Measurements from ENCODE around the gene TNIK.

Gene TNIK

DNA sequence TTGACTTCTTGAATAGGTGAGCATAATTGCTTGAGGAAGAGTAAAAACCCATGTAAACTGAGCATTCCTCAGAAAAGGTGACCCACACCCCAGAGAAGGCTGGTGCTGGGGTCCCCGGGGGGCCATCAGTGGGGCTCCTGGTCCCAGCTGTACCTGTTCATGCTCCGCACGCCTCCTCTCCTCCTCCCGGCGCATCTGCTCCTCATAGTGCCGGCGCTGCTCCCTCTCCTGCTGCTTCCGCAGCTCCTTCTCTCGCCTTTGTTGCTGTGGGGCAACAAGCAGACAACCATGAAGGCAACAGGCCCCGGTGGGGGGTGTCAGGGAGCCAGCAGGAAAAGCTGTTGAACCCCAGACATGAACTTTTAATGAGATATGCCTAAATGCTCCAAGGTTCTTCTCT is 320.0 kb downstream of the TNIK start:
- TF ChIP-seq PAX5 (IDR thresholded peaks at IDR 0.05; ENCODE audit: insufficient read depth, low read length, severe bottlenecking) (no peak), POLR2AphosphoS5 (IDR thresholded peaks at IDR 0.05; ENCODE audit: low read depth, low read length) (no peak), TAF1 (IDR thresholded peaks at IDR 0.05; ENCODE audit: low read depth, low read length) (no peak), POU2F2 (IDR thresholded peaks at IDR 0.05; ENCODE audit: low read depth, low read length) (no peak), SPI1 (IDR thresholded peaks at IDR 0.05; ENCODE audit: low read depth, low read length) (no peak), POLR2A (IDR thresholded peaks at IDR 0.05; ENCODE audit: low read depth, low read length) (no peak)
- FAIRE-seq = no peak
- no peak for DNase-seq (ENCODE audit: insufficient read length, low spot score)

- TF ChIP-seq POLR2A (IDR thresholded peaks at IDR 0.05; ENCODE audit: low read depth, low read length) = no peak
- TF ChIP-seq TAF1 (IDR thresholded peaks at IDR 0.05; ENCODE audit: low read depth, low read length) = no peak
- TF ChIP-seq SPI1 (IDR thresholded peaks at IDR 0.05; ENCODE audit: low read depth, low read length) = no peak
- FAIRE-seq = no peak
Observed at GRCh38 chr3:171138027-171138426, 322.2 kb downstream of the TNIK start.

DNA sequence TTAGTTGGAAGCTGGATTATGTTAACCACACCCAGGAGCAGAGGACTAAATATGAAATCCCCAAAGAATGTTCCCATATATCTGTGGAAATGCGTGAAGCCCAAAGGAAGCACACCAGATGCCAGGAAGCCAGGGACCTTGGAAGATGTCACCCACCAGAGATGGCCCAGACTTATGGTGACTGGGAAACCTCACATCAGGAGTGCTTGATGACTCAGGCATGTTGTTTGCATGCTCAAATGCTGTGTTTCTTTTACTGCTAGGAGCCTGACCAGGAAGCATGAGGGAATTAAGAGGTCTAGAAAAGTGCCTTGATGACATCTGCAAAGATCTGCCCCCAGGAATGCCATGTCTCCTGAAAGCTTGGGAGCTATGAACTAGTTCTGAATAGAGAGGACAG is 324.7 kb downstream of the TNIK start:
- DNase-seq (ENCODE audit: insufficient read length, low spot score) = no peak
- TF ChIP-seq POU2F2 (IDR thresholded peaks at IDR 0.05; ENCODE audit: low read depth, low read length) = no peak
- no peak for FAIRE-seq

More at GRCh38 chr3:171138027-171138426, 322.2 kb downstream of the TNIK start:
- no peak for DNase-seq (ENCODE audit: insufficient read length, low spot score)

DNA sequence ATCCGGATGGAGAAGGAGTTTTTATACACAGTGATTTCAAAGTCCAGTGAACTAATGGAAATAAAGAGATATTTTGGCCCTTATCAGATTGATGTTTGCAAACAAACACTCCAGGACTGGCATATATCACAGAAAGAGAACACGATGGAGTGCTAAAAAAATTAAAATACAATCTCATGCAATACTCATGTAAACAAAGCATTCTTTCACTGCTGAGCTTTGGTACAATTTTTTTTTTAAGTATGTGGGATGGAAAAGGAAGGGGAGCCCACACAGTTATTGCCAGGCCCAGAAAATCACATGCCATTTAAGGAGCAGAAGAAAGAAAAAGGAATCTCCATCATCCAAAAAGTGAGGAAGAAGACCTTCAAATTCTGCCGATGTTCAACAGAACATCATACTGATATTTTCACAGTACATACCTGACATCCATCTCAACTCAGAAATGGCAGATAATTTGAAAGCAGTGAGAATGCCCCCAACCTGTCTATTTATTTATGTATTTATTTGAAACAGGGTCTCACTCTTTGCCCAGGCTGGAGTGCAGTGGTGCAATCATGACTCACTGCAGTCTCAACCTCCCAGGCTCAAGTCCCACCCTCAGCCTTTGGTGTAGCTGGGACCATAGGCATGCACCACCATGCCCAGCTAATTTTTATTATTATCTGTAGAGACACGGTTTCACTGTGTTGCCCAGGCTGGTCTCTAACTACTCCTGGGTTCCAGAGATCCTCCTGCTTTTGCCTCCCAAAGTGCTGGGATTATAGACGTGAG is 326.2 kb downstream of the TNIK start:
- TF ChIP-seq SPI1 (IDR thresholded peaks at IDR 0.05; ENCODE audit: low read depth, low read length) = no peak
- no peak for TF ChIP-seq TAF1 (IDR thresholded peaks at IDR 0.05; ENCODE audit: low read depth, low read length)
- TF ChIP-seq POU2F2 (IDR thresholded peaks at IDR 0.05; ENCODE audit: low read depth, low read length) = no peak
- TF ChIP-seq POLR2A (IDR thresholded peaks at IDR 0.05; ENCODE audit: low read depth, low read length) = no peak
- no peak for TF ChIP-seq POLR2AphosphoS5 (IDR thresholded peaks at IDR 0.05; ENCODE audit: low read depth, low read length)
- TF ChIP-seq PAX5 (IDR thresholded peaks at IDR 0.05; ENCODE audit: insufficient read depth, low read length, severe bottlenecking) = no peak
- FAIRE-seq = no peak

GRCh38 chr3:171133337-171133736 is 326.9 kb downstream of the TNIK start:
- no peak for TF ChIP-seq SPI1 (IDR thresholded peaks at IDR 0.05; ENCODE audit: low read depth, low read length)
- TF ChIP-seq POLR2A (IDR thresholded peaks at IDR 0.05; ENCODE audit: low read depth, low read length) = no peak
- no peak for TF ChIP-seq TAF1 (IDR thresholded peaks at IDR 0.05; ENCODE audit: low read depth, low read length)
- TF ChIP-seq POU2F2 (IDR thresholded peaks at IDR 0.05; ENCODE audit: low read depth, low read length) = no peak
- no peak for TF ChIP-seq POLR2AphosphoS5 (IDR thresholded peaks at IDR 0.05; ENCODE audit: low read depth, low read length)
- no peak for TF ChIP-seq PAX5 (IDR thresholded peaks at IDR 0.05; ENCODE audit: insufficient read depth, low read length, severe bottlenecking)
- DNase-seq (ENCODE audit: insufficient read length, low spot score) (no peak), FAIRE-seq (no peak)

More for the DNA sequence above, 326.2 kb downstream of the TNIK start:
- no peak for DNase-seq (ENCODE audit: insufficient read length, low spot score)

DNA sequence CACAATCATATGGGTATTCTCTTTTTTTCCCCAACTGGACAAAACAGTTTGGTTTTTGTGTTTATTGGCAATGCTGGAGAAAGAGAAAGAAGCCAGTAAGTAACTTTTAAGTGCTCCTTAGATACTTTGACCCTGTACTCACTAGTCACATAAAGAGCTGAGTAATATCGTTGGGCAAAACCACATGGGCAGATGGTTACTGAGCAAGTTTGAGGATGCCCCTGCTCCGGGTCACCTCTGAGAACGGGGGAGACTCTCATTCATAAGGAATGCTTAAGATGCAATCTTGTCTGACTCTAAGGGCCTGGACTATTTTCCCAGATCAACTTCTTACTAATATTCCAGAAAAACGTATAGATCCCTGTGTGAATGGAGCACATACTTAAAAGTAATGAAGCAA is 327.3 kb downstream of the TNIK start:
- DNase-seq (ENCODE audit: insufficient read length, low spot score) (no peak), FAIRE-seq (no peak)
- no peak for TF ChIP-seq POLR2A (IDR thresholded peaks at IDR 0.05; ENCODE audit: low read depth, low read length)
- TF ChIP-seq POU2F2 (IDR thresholded peaks at IDR 0.05; ENCODE audit: low read depth, low read length) = no peak
- no peak for TF ChIP-seq PAX5 (IDR thresholded peaks at IDR 0.05; ENCODE audit: insufficient read depth, low read length, severe bottlenecking)
- TF ChIP-seq SPI1 (IDR thresholded peaks at IDR 0.05; ENCODE audit: low read depth, low read length) = no peak
- TF ChIP-seq POLR2AphosphoS5 (IDR thresholded peaks at IDR 0.05; ENCODE audit: low read depth, low read length) = no peak
- TF ChIP-seq TAF1 (IDR thresholded peaks at IDR 0.05; ENCODE audit: low read depth, low read length) = no peak

DNA sequence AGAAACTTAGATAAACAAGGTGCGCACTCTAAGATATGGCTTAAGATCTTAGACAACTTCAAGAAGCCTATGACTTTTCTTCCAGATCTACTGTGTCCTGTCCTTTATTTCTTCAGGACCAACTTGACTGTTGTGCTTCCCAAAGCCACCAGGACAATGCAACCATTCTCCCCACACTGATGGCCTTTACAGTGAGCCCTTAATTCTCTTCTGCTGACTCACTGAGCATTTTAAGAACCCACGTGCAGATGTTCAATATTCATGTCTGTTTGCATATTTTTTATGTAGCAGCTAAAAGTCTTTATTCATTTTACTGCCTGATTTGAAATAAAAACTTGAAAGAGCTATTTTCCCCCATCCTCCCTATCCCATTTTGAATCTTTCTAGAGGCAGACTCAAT is 330.4 kb downstream of the TNIK start:
- FAIRE-seq = no peak
- TF ChIP-seq POU2F2 (IDR thresholded peaks at IDR 0.05; ENCODE audit: low read depth, low read length) (no peak), PAX5 (IDR thresholded peaks at IDR 0.05; ENCODE audit: insufficient read depth, low read length, severe bottlenecking) (no peak), POLR2AphosphoS5 (IDR thresholded peaks at IDR 0.05; ENCODE audit: low read depth, low read length) (no peak), POLR2A (IDR thresholded peaks at IDR 0.05; ENCODE audit: low read depth, low read length) (no peak), SPI1 (IDR thresholded peaks at IDR 0.05; ENCODE audit: low read depth, low read length) (no peak), TAF1 (IDR thresholded peaks at IDR 0.05; ENCODE audit: low read depth, low read length) (no peak)
- no peak for DNase-seq (ENCODE audit: insufficient read length, low spot score)

DNA sequence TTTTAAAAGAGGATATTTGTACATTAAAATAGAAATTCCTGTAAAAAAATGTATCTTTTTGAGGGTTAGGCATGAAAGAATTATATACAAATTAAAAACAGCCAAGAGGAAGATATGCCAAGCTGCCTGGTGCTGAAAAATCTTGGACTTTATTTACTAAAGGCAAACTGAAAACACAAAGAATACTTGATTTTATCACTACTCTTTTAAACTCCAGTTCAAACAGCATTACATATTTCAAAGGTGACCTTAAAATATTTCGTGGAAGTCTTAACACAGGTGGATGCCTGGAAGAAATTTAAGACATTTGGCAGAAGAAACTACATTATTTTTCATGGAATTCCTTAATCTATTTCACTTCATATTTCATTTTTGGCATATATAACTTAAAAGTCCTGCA is 332.6 kb downstream of the TNIK start:
- no peak for TF ChIP-seq TAF1 (IDR thresholded peaks at IDR 0.05; ENCODE audit: low read depth, low read length)
- TF ChIP-seq POLR2AphosphoS5 (IDR thresholded peaks at IDR 0.05; ENCODE audit: low read depth, low read length) = no peak
- TF ChIP-seq PAX5 (IDR thresholded peaks at IDR 0.05; ENCODE audit: insufficient read depth, low read length, severe bottlenecking) = no peak
- no peak for TF ChIP-seq POU2F2 (IDR thresholded peaks at IDR 0.05; ENCODE audit: low read depth, low read length)
- TF ChIP-seq SPI1 (IDR thresholded peaks at IDR 0.05; ENCODE audit: low read depth, low read length) = no peak
- no peak for TF ChIP-seq POLR2A (IDR thresholded peaks at IDR 0.05; ENCODE audit: low read depth, low read length)
- DNase-seq (ENCODE audit: insufficient read length, low spot score) = no peak
- FAIRE-seq = no peak

DNA sequence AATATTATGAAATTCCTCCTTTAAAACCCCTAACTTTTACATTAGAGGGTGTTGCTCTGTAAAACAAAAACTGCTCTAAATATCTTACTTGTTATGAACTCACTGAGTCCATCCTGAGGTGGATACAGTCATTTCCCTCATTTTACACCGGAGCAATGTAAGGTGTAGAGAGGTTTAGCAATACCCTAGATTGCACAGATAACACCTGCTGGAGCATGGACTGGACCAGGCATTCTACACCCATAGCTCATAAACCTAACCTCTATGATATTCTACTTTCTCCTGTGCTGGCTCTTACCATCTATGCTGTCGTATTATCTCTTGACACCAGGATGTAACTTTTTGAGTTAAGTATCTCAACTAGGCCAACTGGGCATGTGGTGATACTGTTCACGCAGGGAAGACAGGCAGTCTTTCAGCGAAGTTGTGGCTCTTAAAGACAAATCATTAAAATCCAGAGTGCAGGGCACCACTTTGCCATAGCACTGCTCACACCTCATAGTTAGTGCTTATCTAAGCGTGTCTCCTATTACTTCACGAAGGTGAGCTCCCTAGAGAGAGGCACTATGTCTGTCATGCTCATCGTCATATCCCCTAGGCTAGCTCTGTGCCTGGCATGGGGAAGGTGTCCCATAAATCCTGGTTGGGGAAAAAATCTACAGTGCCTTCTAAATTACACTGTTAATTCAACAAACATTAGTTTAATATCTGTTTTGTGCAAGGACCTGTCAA is 333.6 kb downstream of the TNIK start:
- TF ChIP-seq POLR2A (IDR thresholded peaks at IDR 0.05; ENCODE audit: low read depth, low read length) (no peak), TAF1 (IDR thresholded peaks at IDR 0.05; ENCODE audit: low read depth, low read length) (no peak), PAX5 (IDR thresholded peaks at IDR 0.05; ENCODE audit: insufficient read depth, low read length, severe bottlenecking) (no peak), SPI1 (IDR thresholded peaks at IDR 0.05; ENCODE audit: low read depth, low read length) (no peak)
- DNase-seq (ENCODE audit: insufficient read length, low spot score) (no peak), FAIRE-seq (no peak)

DNA sequence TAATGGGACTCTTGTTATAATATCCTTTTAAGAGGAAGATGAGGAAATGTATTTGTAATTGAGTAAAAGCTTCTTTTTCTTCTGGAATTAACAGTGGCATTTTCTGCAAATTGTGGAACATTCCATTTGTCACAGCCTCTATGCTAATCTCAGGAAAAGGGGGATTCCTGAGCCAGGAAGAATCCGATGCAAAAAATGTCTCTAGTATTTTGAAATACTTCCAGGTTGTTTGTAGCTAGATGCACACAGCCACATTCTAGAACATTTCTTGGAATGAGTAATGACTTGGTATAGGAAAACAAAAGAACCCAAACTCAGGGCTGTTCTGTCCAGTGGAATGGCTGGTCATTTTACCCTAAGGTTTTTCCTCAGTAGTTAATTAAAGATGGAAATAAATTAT is 335.2 kb downstream of the TNIK start:
- TF ChIP-seq POLR2AphosphoS5 (IDR thresholded peaks at IDR 0.05; ENCODE audit: low read depth, low read length) (no peak), SPI1 (IDR thresholded peaks at IDR 0.05; ENCODE audit: low read depth, low read length) (no peak), TAF1 (IDR thresholded peaks at IDR 0.05; ENCODE audit: low read depth, low read length) (no peak), PAX5 (IDR thresholded peaks at IDR 0.05; ENCODE audit: insufficient read depth, low read length, severe bottlenecking) (no peak), POU2F2 (IDR thresholded peaks at IDR 0.05; ENCODE audit: low read depth, low read length) (no peak), POLR2A (IDR thresholded peaks at IDR 0.05; ENCODE audit: low read depth, low read length) (no peak)
- FAIRE-seq = no peak
- DNase-seq (ENCODE audit: insufficient read length, low spot score) = no peak

Measured in GM12891 (cell line).